NCI-H774 (cell line): ENCODE measurements around the gene FOXO3.
A peak's percentile ranks its signal among the peaks of the same experiment; 100 is the strongest.

Experiments used
- DNase-seq: peaks from one replicate; lab custom pipeline; 2025; lab: John Stamatoyannopoulos, UW

FOXO3 gene

GRCh38 chr6:108684771-108685329, 124.1 kb downstream of the FOXO3 start:
- peak; percentile 36 for DNase-seq

GRCh38 chr6:108685970-108686369, 125.3 kb downstream of the FOXO3 start:
- DNase-seq = no peak

GRCh38 chr6:108686896-108687295, 126.2 kb downstream of the FOXO3 start:
- no peak for DNase-seq

- no peak for DNase-seq
These were observed 127.2 kb downstream of the FOXO3 start for GRCh38 chr6:108687921-108688320.

GRCh38 chr6:108689272-108690161, 128.8 kb downstream of the FOXO3 start:
- DNase-seq = no peak

- no peak for DNase-seq
These were observed 129.8 kb downstream of the FOXO3 start for GRCh38 chr6:108690326-108691049.

GRCh38 chr6:108693430-108694154, 132.9 kb downstream of the FOXO3 start:
- DNase-seq = no peak

GRCh38 chr6:108694816-108695215, 134.1 kb downstream of the FOXO3 start:
- no peak for DNase-seq

GRCh38 chr6:108697561-108698161, 136.9 kb downstream of the FOXO3 start:
- DNase-seq = no peak

GRCh38 chr6:108698593-108699289, 138.0 kb downstream of the FOXO3 start:
- DNase-seq = no peak

GRCh38 chr6:108699290-108700041, 138.7 kb downstream of the FOXO3 start:
- DNase-seq = no peak

- no peak for DNase-seq
These were observed 141.6 kb downstream of the FOXO3 start for GRCh38 chr6:108702106-108702851.

GRCh38 chr6:108706649-108707048, 145.9 kb downstream of the FOXO3 start:
- DNase-seq = no peak

GRCh38 chr6:108707328-108707976, 146.7 kb downstream of the FOXO3 start:
- DNase-seq = peak; percentile 76

- no peak for DNase-seq
These were observed 149.3 kb downstream of the FOXO3 start for GRCh38 chr6:108710030-108710429.

- DNase-seq = no peak
These were observed 149.8 kb downstream of the FOXO3 start for GRCh38 chr6:108710551-108710950.

GRCh38 chr6:108711071-108711470, 150.4 kb downstream of the FOXO3 start:
- DNase-seq = no peak

GRCh38 chr6:108711826-108712225, 151.1 kb downstream of the FOXO3 start:
- DNase-seq = no peak

GRCh38 chr6:108712946-108713345, 152.2 kb downstream of the FOXO3 start:
- no peak for DNase-seq
